Measurements from ENCODE around the gene QSER1. TPM values are rescaled to one million over a fixed set of nuclear protein-coding genes. Genes with fewer than 3 reads are reported as not detected.

The QSER1 gene
- total and polyA plus RNA-seq, 2 experiments from 2014 or later = 29.4 to 132 TPM

GRCh38 chr11:32939866-32940265 lies 47.3 kb downstream of the QSER1 start:
- H3K36me3 Mint-ChIP-seq (ENCODE audit: low read depth) = peaks cover 75% of the 10 kb centered on the region
- H3K27ac ChIP-seq (ENCODE audit: low read depth) = peak overlapping the region; percentile 42; the same call in 1 of the 2 replicates
- no peak overlapping the region for H3K4me3 Mint-ChIP-seq
- H3K9me2 ChIP-seq (ENCODE audit: insufficient read depth) = no peaks in the 10 kb centered on the region
- no peak overlapping the region for H3K4me3 ChIP-seq
- H3K4me1 ChIP-seq (ENCODE audit: insufficient read depth) = peaks cover 17% of the 10 kb centered on the region
- H3K36me3 ChIP-seq (ENCODE audit: insufficient read depth) = peaks cover 28% of the 10 kb centered on the region; the same call in 1 of the 2 replicates
- no peak overlapping the region; the same call in 1 of the 2 replicates for H3K27ac Mint-ChIP-seq
- no peak overlapping the region for H2AFZ ChIP-seq
- TF ChIP-seq, protein P1, sequence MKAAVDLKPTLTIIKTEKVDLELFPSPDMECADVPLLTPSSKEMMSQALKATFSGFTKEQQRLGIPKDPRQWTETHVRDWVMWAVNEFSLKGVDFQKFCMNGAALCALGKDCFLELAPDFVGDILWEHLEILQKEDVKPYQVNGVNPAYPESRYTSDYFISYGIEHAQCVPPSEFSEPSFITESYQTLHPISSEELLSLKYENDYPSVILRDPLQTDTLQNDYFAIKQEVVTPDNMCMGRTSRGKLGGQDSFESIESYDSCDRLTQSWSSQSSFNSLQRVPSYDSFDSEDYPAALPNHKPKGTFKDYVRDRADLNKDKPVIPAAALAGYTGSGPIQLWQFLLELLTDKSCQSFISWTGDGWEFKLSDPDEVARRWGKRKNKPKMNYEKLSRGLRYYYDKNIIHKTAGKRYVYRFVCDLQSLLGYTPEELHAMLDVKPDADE (IDR thresholded peaks at IDR 0.05) = no peak
- TF ChIP-seq, protein P2, sequence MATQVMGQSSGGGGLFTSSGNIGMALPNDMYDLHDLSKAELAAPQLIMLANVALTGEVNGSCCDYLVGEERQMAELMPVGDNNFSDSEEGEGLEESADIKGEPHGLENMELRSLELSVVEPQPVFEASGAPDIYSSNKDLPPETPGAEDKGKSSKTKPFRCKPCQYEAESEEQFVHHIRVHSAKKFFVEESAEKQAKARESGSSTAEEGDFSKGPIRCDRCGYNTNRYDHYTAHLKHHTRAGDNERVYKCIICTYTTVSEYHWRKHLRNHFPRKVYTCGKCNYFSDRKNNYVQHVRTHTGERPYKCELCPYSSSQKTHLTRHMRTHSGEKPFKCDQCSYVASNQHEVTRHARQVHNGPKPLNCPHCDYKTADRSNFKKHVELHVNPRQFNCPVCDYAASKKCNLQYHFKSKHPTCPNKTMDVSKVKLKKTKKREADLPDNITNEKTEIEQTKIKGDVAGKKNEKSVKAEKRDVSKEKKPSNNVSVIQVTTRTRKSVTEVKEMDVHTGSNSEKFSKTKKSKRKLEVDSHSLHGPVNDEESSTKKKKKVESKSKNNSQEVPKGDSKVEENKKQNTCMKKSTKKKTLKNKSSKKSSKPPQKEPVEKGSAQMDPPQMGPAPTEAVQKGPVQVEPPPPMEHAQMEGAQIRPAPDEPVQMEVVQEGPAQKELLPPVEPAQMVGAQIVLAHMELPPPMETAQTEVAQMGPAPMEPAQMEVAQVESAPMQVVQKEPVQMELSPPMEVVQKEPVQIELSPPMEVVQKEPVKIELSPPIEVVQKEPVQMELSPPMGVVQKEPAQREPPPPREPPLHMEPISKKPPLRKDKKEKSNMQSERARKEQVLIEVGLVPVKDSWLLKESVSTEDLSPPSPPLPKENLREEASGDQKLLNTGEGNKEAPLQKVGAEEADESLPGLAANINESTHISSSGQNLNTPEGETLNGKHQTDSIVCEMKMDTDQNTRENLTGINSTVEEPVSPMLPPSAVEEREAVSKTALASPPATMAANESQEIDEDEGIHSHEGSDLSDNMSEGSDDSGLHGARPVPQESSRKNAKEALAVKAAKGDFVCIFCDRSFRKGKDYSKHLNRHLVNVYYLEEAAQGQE (IDR thresholded peaks at IDR 0.05; ENCODE audit: unreplicated experiment) = no peak
- TF ChIP-seq JUNB (IDR thresholded peaks at IDR 0.05; ENCODE audit: unreplicated experiment) (no peak), ZNF331 (CRISPR knock-in tag; IDR thresholded peaks at IDR 0.05; ENCODE audit: low read depth) (no peak), EZH2phosphoT487 (IDR thresholded peaks at IDR 0.05; ENCODE audit: unreplicated experiment) (no peak), NANOG (IDR thresholded peaks at IDR 0.05; ENCODE audit: borderline replicate concordance) (no peak), POLR2AphosphoS5 (IDR thresholded peaks at IDR 0.05; ENCODE audit: low read depth) (no peak), ZNF462 (CRISPR knock-in tag; IDR thresholded peaks at IDR 0.05) (no peak)
- DNase-seq (ENCODE audit: low spot score) (no peak), ATAC-seq (no peak)
- H3K27me3 ChIP-seq (ENCODE audit: insufficient read depth) = no peaks in the 10 kb centered on the region
- no peaks in the 10 kb centered on the region; the same call in 1 of the 2 replicates for H3F3A ChIP-seq (replicated peaks; ENCODE audit: low read depth)
- no peak overlapping the region for H3K4me2 ChIP-seq
- peaks cover 91% of the 10 kb centered on the region for H3K79me2 ChIP-seq (replicated peaks; ENCODE audit: insufficient read depth)
- no peaks in the 10 kb centered on the region for H3K27me3 Mint-ChIP-seq (ENCODE audit: insufficient read depth, low read depth, poor library complexity)
- H4K20me1 ChIP-seq (replicated peaks; ENCODE audit: insufficient read depth) = peaks cover 34% of the 10 kb centered on the region
- peaks cover 3% of the 10 kb centered on the region for H3K4me1 Mint-ChIP-seq
- H3K9me3 Mint-ChIP-seq = no peaks in the 10 kb centered on the region

All from GM23338 (cell line).